Activated naive CD8-positive, alpha-beta T cell (primary cell): ENCODE results near the gene TAP1.
A peak's percentile ranks its signal among the peaks of the same experiment; 100 is the strongest.
"Not testable (repeated sequence)": the region's sequence is repeated elsewhere in the genome, so short reads cannot be mapped to it uniquely, and the experiment has no call there.

Source experiments
- H3K27ac Mint-ChIP-seq: one replicate; pipeline ENCODE4 v1.8.0; 2021; ENCODE audit warnings: mixed read lengths
- H3K27me3 Mint-ChIP-seq: one replicate; pipeline ENCODE4 v1.8.0; 2021; ENCODE audit warnings: mixed read lengths
- H3K36me3 Mint-ChIP-seq: one replicate; pipeline ENCODE4 v1.8.0; 2021; ENCODE audit warnings: mixed read lengths
- H3K4me1 Mint-ChIP-seq: one replicate; pipeline ENCODE4 v1.8.0; 2021; ENCODE audit warnings: low read depth, mixed read lengths
- H3K4me3 Mint-ChIP-seq: one replicate; pipeline ENCODE4 v1.8.0; 2021; ENCODE audit warnings: mild to moderate bottlenecking, mixed read lengths
- H3K9me3 Mint-ChIP-seq: one replicate; pipeline ENCODE4 v1.8.0; 2021; ENCODE audit warnings: low read depth, mixed read lengths

Gene TAP1

GRCh38 chr6:32809171-32809570 lies 44.3 kb downstream of the TAP1 start:
- H3K4me1 Mint-ChIP-seq: peaks cover 13% of the 10 kb centered on the region
- peaks cover 12% of the 10 kb centered on the region for H3K36me3 Mint-ChIP-seq
- H3K27ac Mint-ChIP-seq: no peak overlapping the region
- H3K4me3 Mint-ChIP-seq: no peak overlapping the region
- peaks cover 9% of the 10 kb centered on the region for H3K27me3 Mint-ChIP-seq
- no peaks in the 10 kb centered on the region for H3K9me3 Mint-ChIP-seq

GRCh38 chr6:32807020-32807580 lies 46.4 kb downstream of the TAP1 start:
- H3K4me3 Mint-ChIP-seq: no peak overlapping the region
- no peaks in the 10 kb centered on the region for H3K9me3 Mint-ChIP-seq
- H3K27me3 Mint-ChIP-seq: peaks cover 20% of the 10 kb centered on the region
- peaks cover 13% of the 10 kb centered on the region for H3K4me1 Mint-ChIP-seq
- no peak overlapping the region for H3K27ac Mint-ChIP-seq
- peaks cover 5% of the 10 kb centered on the region for H3K36me3 Mint-ChIP-seq

GRCh38 chr6:32805404-32805803 lies 48.1 kb downstream of the TAP1 start:
- H3K36me3 Mint-ChIP-seq, H3K27ac Mint-ChIP-seq, H3K9me3 Mint-ChIP-seq, H3K4me3 Mint-ChIP-seq: not testable (repeated sequence)
- Mint-ChIP-seq H3K27me3 (peaks cover 22% of the 10 kb centered on the region), H3K4me1 (peaks cover 13% of the 10 kb centered on the region)

GRCh38 chr6:32803416-32803815 lies 50.1 kb downstream of the TAP1 start:
- H3K4me1 Mint-ChIP-seq: peaks cover 13% of the 10 kb centered on the region

GRCh38 chr6:32799740-32800139 lies 53.8 kb downstream of the TAP1 start:
- Mint-ChIP-seq H3K4me1 (peaks cover 14% of the 10 kb centered on the region), H3K36me3 (peaks cover 11% of the 10 kb centered on the region), H3K9me3 (peaks cover 8% of the 10 kb centered on the region), H3K27me3 (peaks cover 35% of the 10 kb centered on the region), H3K4me3 (no peak overlapping the region), H3K27ac (no peak overlapping the region)

More at GRCh38 chr6:32803416-32803815, 50.1 kb downstream of the TAP1 start:
- Mint-ChIP-seq H3K36me3 (peaks cover 13% of the 10 kb centered on the region), H3K4me3 (no peak overlapping the region), H3K27ac (no peak overlapping the region), H3K9me3 (peaks cover 7% of the 10 kb centered on the region), H3K27me3 (peaks cover 31% of the 10 kb centered on the region)

- peaks cover 8% of the 10 kb centered on the region for H3K9me3 Mint-ChIP-seq
- H3K4me3 Mint-ChIP-seq: no peak overlapping the region
- peaks cover 20% of the 10 kb centered on the region for H3K4me1 Mint-ChIP-seq
- H3K27me3 Mint-ChIP-seq: peaks cover 31% of the 10 kb centered on the region
- H3K27ac Mint-ChIP-seq: no peak overlapping the region
- H3K36me3 Mint-ChIP-seq: peaks cover 8% of the 10 kb centered on the region
Measured at GRCh38 chr6:32799168-32799567, 54.3 kb downstream of the TAP1 start.

GRCh38 chr6:32796848-32797776 lies 56.4 kb downstream of the TAP1 start:
- H3K36me3 Mint-ChIP-seq: peaks cover 8% of the 10 kb centered on the region
- no peak overlapping the region for H3K27ac Mint-ChIP-seq
- H3K4me3 Mint-ChIP-seq: peak overlapping the region; percentile 77
- peaks cover 27% of the 10 kb centered on the region for H3K4me1 Mint-ChIP-seq
- H3K9me3 Mint-ChIP-seq: peaks cover 8% of the 10 kb centered on the region
- H3K27me3 Mint-ChIP-seq: peaks cover 22% of the 10 kb centered on the region
